Trophoblast cell (in vitro differentiated cells and primary cell): ENCODE measurements around the gene CTDSP2.

Experiments
- DNase-seq, 2 donors: peaks; one replicate each; pipeline ENCODE4 v3.0.0-alpha.2; 2016
- H2AFZ ChIP-seq: 2 replicates; pipeline ENCODE4 v1.6.1; 2013; ENCODE audit warnings: low read length, moderate library complexity, mild to moderate bottlenecking; ENCODE audit not compliant: insufficient read depth, poor library complexity
- H2AK5ac ChIP-seq: 2 replicates; pipeline ENCODE4 v1.6.1; 2013; ENCODE audit warnings: mild to moderate bottlenecking, low read length
- H2BK120ac ChIP-seq: 2 replicates; pipeline ENCODE4 v1.6.1; 2013; ENCODE audit warnings: low read length, mild to moderate bottlenecking, moderate library complexity; ENCODE audit not compliant: insufficient read depth, poor library complexity
- H2BK12ac ChIP-seq: 2 replicates; pipeline ENCODE4 v1.6.1; 2013; ENCODE audit warnings: mild to moderate bottlenecking, low read length, moderate library complexity
- H2BK5ac ChIP-seq: 2 replicates; pipeline ENCODE4 v1.6.1; 2013; ENCODE audit warnings: low read length, low read depth, moderate library complexity, mild to moderate bottlenecking; ENCODE audit not compliant: poor library complexity
- H3K14ac ChIP-seq: 2 replicates; pipeline ENCODE4 v1.6.1; 2013; ENCODE audit warnings: mild to moderate bottlenecking, low read length
- H3K18ac ChIP-seq: 2 replicates; pipeline ENCODE4 v1.6.1; 2013; ENCODE audit warnings: mild to moderate bottlenecking, low read length
- H3K23ac ChIP-seq: 2 replicates; pipeline ENCODE4 v1.6.1; 2013; ENCODE audit warnings: low read length
- H3K27ac ChIP-seq: 2 replicates; pipeline ENCODE4 v1.5.1; 2013; ENCODE audit warnings: low read depth, mild to moderate bottlenecking, inconsistent platforms, low read length, moderate library complexity
- H3K27me3 ChIP-seq: 2 replicates; pipeline ENCODE4 v1.6.1; 2013; ENCODE audit warnings: inconsistent platforms, mild to moderate bottlenecking, low read length, moderate library complexity; ENCODE audit not compliant: insufficient read depth
- H3K36me3 ChIP-seq, 2 experiments: 1 replicate in 1 of 2; 2 replicates in 1 of 2; pipeline ENCODE4 v1.6.1; 2013; ENCODE audit warnings: low read length in 2 of 2, mild to moderate bottlenecking in 2 of 2, moderate library complexity in 1 of 2; ENCODE audit not compliant: insufficient read depth in 2 of 2, control insufficient read depth in 1 of 2
- H3K4ac ChIP-seq: 2 replicates; pipeline ENCODE4 v1.6.1; 2013; ENCODE audit warnings: low read depth, mild to moderate bottlenecking, low read length, moderate library complexity
- H3K4me1 ChIP-seq, 2 experiments: 1 replicate in 1 of 2; 2 replicates in 1 of 2; pipeline ENCODE4 v1.6.1; 2013; ENCODE audit warnings: low read length in 2 of 2, mild to moderate bottlenecking in 2 of 2, moderate library complexity in 1 of 2; ENCODE audit not compliant: insufficient read depth in 2 of 2, control insufficient read depth in 1 of 2
- H3K4me2 ChIP-seq: 2 replicates; pipeline ENCODE4 v1.6.1; 2013; ENCODE audit warnings: inconsistent platforms, mild to moderate bottlenecking, low read length, moderate library complexity
- H3K4me3 ChIP-seq: 2 replicates; pipeline ENCODE4 v1.5.1; 2013; ENCODE audit warnings: mild to moderate bottlenecking, low read depth, low read length, inconsistent platforms
- H3K79me1 ChIP-seq: one replicate; pipeline ENCODE4 v1.6.1; 2013; ENCODE audit warnings: low read length
- H3K79me2 ChIP-seq: 2 replicates; pipeline ENCODE4 v1.6.1; 2013; ENCODE audit warnings: low read length, mild to moderate bottlenecking; ENCODE audit not compliant: control insufficient read depth, insufficient read depth, poor library complexity
- H3K9ac ChIP-seq: 2 replicates; pipeline ENCODE4 v1.6.1; 2013; ENCODE audit warnings: mild to moderate bottlenecking, low read length
- H3K9me3 ChIP-seq: 2 replicates; pipeline ENCODE4 v1.6.1; 2013; ENCODE audit warnings: low read depth, mild to moderate bottlenecking, control low read depth, inconsistent platforms, low read length; ENCODE audit not compliant: insufficient read depth
- H4K12ac ChIP-seq: 2 replicates; pipeline ENCODE4 v1.6.1; 2013; ENCODE audit warnings: low read depth, mild to moderate bottlenecking, low read length, moderate library complexity
- H4K8ac ChIP-seq: 2 replicates; pipeline ENCODE4 v1.6.1; 2013; ENCODE audit warnings: low read depth, mild to moderate bottlenecking, low read length, moderate library complexity
- H4K91ac ChIP-seq: one replicate; pipeline ENCODE4 v1.6.1; 2013; ENCODE audit warnings: low read depth, mild to moderate bottlenecking, low read length, moderate library complexity
- WGBS: extraction: QIAGEN DNeasy Blood & Tissue Kit; methylation state at CpG from one replicate; pipeline ENCODE4 v1.1.7; 2013; ENCODE audit warnings: missing lambda C conversion rate; ENCODE audit not compliant: insufficient read length, insufficient coverage; ENCODE audit errors: extremely low coverage; 5-methylcytosine and 5-hydroxymethylcytosine counted together

Gene CTDSP2

GRCh38 chr12:57782608-57783465, 63.7 kb downstream of the CTDSP2 start, which contains the start of gene TSFM:
TSFM (plus strand) TSS chr12:57782787; CDS start chr12:57782802, 15 bp downstream.
- H3K4me2 ChIP-seq: peak within 1 kb of the TSS; percentile 73
- no CpG with 5 or more reads among the region's 45 CpGs for WGBS
- no peak within 1 kb of the TSS for H3K27ac ChIP-seq
- peak within 1 kb of the TSS; percentile 88 for H3K4me3 ChIP-seq
- H3K23ac ChIP-seq: no peak within 1 kb of the TSS
- H3K14ac ChIP-seq: peak within 1 kb of the TSS; percentile 59
- peaks cover 6 to 17% of the 10 kb centered on the region in 2 experiments for H3K36me3 ChIP-seq
- peak; percentile 90 to 100 for DNase-seq
- H2BK12ac ChIP-seq: no peak within 1 kb of the TSS
- H2BK5ac ChIP-seq: peak within 1 kb of the TSS; percentile 22
- peak within 1 kb of the TSS; percentile 91 for H3K4ac ChIP-seq
- peak within 1 kb of the TSS; percentile 66 for H4K12ac ChIP-seq
- H3K18ac ChIP-seq: peak within 1 kb of the TSS; percentile 62
- H4K91ac ChIP-seq: peak within 1 kb of the TSS; percentile 25
- peak within 1 kb of the TSS; percentile 58 for H2AFZ ChIP-seq
- H3K27me3 ChIP-seq: no peaks in the 10 kb centered on the region
- H3K79me1 ChIP-seq: peaks cover 3% of the 10 kb centered on the region
- H2AK5ac ChIP-seq: no peak within 1 kb of the TSS
- H4K8ac ChIP-seq: peak within 1 kb of the TSS; percentile 95
- peaks cover 0 to 3% of the 10 kb centered on the region in 2 experiments for H3K4me1 ChIP-seq
- H2BK120ac ChIP-seq: no peak within 1 kb of the TSS
- H3K9ac ChIP-seq: peak within 1 kb of the TSS; percentile 91
- H3K79me2 ChIP-seq: peaks cover 7% of the 10 kb centered on the region
- H3K9me3 ChIP-seq: no peaks in the 10 kb centered on the region

- H3K4me2 ChIP-seq: no peak overlapping the region
- no peak overlapping the region for H4K91ac ChIP-seq
- no peak overlapping the region for H3K4me3 ChIP-seq
- no peak overlapping the region for H2BK5ac ChIP-seq
- no peaks in the 10 kb centered on the region for H3K9me3 ChIP-seq
- no peak overlapping the region for H3K23ac ChIP-seq
- H2BK120ac ChIP-seq: no peak overlapping the region
- no peak overlapping the region for H3K4ac ChIP-seq
- H2AK5ac ChIP-seq: no peak overlapping the region
- H3K79me2 ChIP-seq: peaks cover 7% of the 10 kb centered on the region
- no peak for DNase-seq
- no peak overlapping the region for H3K27ac ChIP-seq
- H2AFZ ChIP-seq: no peak overlapping the region
- H3K18ac ChIP-seq: no peak overlapping the region
- WGBS: no CpG with 5 or more reads among the region's 4 CpGs
- H3K14ac ChIP-seq: no peak overlapping the region
- H3K4me1 ChIP-seq: peaks cover 0 to 3% of the 10 kb centered on the region in 2 experiments
- peaks cover 3% of the 10 kb centered on the region for H3K79me1 ChIP-seq
- no peak overlapping the region for H2BK12ac ChIP-seq
- no peaks in the 10 kb centered on the region for H3K27me3 ChIP-seq
- no peak overlapping the region for H3K9ac ChIP-seq
- peaks cover 3 to 16% of the 10 kb centered on the region in 2 experiments for H3K36me3 ChIP-seq
- H4K12ac ChIP-seq: no peak overlapping the region
- no peak overlapping the region for H4K8ac ChIP-seq
These were observed 64.3 kb downstream of the CTDSP2 start for GRCh38 chr12:57782243-57782607.

- Histone ChIP-seq H3K79me1 (peaks cover 3% of the 10 kb centered on the region), H3K4me2 (no peak overlapping the region), H4K12ac (no peak overlapping the region), H3K9me3 (no peaks in the 10 kb centered on the region), H3K27ac (no peak overlapping the region), H3K4ac (no peak overlapping the region), H3K18ac (no peak overlapping the region), H3K14ac (no peak overlapping the region), H3K9ac (no peak overlapping the region), H3K27me3 (no peaks in the 10 kb centered on the region), H2AK5ac (no peak overlapping the region), H3K4me3 (no peak overlapping the region), H2BK5ac (no peak overlapping the region), H3K79me2 (peaks cover 7% of the 10 kb centered on the region), H4K8ac (no peak overlapping the region), H4K91ac (no peak overlapping the region), H3K36me3 (peaks cover 3 to 13% of the 10 kb centered on the region in 2 experiments), H2BK120ac (no peak overlapping the region), H2AFZ (no peak overlapping the region), H3K23ac (no peak overlapping the region), H2BK12ac (no peak overlapping the region), H3K4me1 (peaks cover 0 to 3% of the 10 kb centered on the region in 2 experiments)
- WGBS: no CpG with 5 or more reads among the region's 2 CpGs
- no peak for DNase-seq
These were observed 64.7 kb downstream of the CTDSP2 start for GRCh38 chr12:57781801-57782200.

GRCh38 chr12:57781244-57781643, 65.3 kb downstream of the CTDSP2 start:
- Histone ChIP-seq H2BK5ac (no peak overlapping the region), H3K23ac (no peak overlapping the region), H3K4me1 (peaks cover 0 to 3% of the 10 kb centered on the region in 2 experiments), H3K4ac (no peak overlapping the region), H3K79me1 (peaks cover 3% of the 10 kb centered on the region), H2BK12ac (no peak overlapping the region), H2AK5ac (no peak overlapping the region), H4K91ac (no peak overlapping the region), H3K4me2 (no peak overlapping the region), H3K9ac (no peak overlapping the region), H3K27me3 (no peaks in the 10 kb centered on the region), H3K36me3 (peaks cover 3 to 10% of the 10 kb centered on the region in 2 experiments), H3K27ac (no peak overlapping the region), H3K14ac (no peak overlapping the region), H4K8ac (no peak overlapping the region), H3K79me2 (peaks cover 7% of the 10 kb centered on the region), H3K18ac (no peak overlapping the region), H3K9me3 (no peaks in the 10 kb centered on the region), H3K4me3 (no peak overlapping the region), H4K12ac (no peak overlapping the region), H2AFZ (no peak overlapping the region), H2BK120ac (no peak overlapping the region)
- no CpG with 5 or more reads among the region's 3 CpGs for WGBS
- DNase-seq: no peak
